H9 (cell line): ENCODE results near the gene KRTAP4-6. TPM values are rescaled to one million over a fixed set of nuclear protein-coding genes. Genes with fewer than 3 reads are reported as not detected.

ENCODE experiments used
- DNase-seq: peaks from one replicate; pipeline ENCODE4 v3.0.0-alpha.2; 2017
- H2AFZ ChIP-seq: one replicate; pipeline ENCODE4 v1.6.1; 2013; ENCODE audit warnings: mild to moderate bottlenecking, low read length, control low read depth, moderate library complexity
- H2AK5ac ChIP-seq: 2 replicates; pipeline ENCODE4 v1.6.1; 2013; ENCODE audit warnings: low read length, control low read depth, mixed read lengths; ENCODE audit not compliant: insufficient read length
- H2BK120ac ChIP-seq: one replicate; pipeline ENCODE4 v1.6.1; 2013; ENCODE audit warnings: low read depth, mild to moderate bottlenecking, low read length, control low read depth, inconsistent platforms; ENCODE audit not compliant: poor library complexity, severe bottlenecking
- H2BK12ac ChIP-seq: 2 replicates; pipeline ENCODE4 v1.6.1; 2013; ENCODE audit warnings: low read length, control low read depth, mixed read lengths, low read depth; ENCODE audit not compliant: insufficient read length
- H2BK15ac ChIP-seq: 2 replicates; pipeline ENCODE4 v1.6.1; 2013; ENCODE audit warnings: low read depth, low read length, control low read depth
- H2BK20ac ChIP-seq: one replicate; pipeline ENCODE4 v1.6.1; 2013; ENCODE audit warnings: low read depth, mild to moderate bottlenecking, low read length, control low read depth, inconsistent platforms; ENCODE audit not compliant: poor library complexity, severe bottlenecking
- H2BK5ac ChIP-seq: 2 replicates; pipeline ENCODE4 v1.6.1; 2013; ENCODE audit warnings: low read length, control low read depth, mixed read lengths; ENCODE audit not compliant: insufficient read length
- H3K14ac ChIP-seq: 2 replicates; pipeline ENCODE4 v1.6.1; 2013; ENCODE audit warnings: low read length, control low read depth; ENCODE audit not compliant: insufficient read depth
- H3K18ac ChIP-seq: 2 replicates; pipeline ENCODE4 v1.6.1; 2013; ENCODE audit warnings: low read depth, mild to moderate bottlenecking, mixed read lengths, low read length, control low read depth; ENCODE audit not compliant: insufficient read length
- H3K23ac ChIP-seq: 2 replicates; pipeline ENCODE4 v1.6.1; 2013; ENCODE audit warnings: low read length, control low read depth, mixed read lengths, low read depth; ENCODE audit not compliant: insufficient read length
- H3K23me2 ChIP-seq: 2 replicates; pipeline ENCODE4 v1.6.1; 2013; ENCODE audit warnings: low read depth, mild to moderate bottlenecking, mixed read lengths, low read length, control low read depth; ENCODE audit not compliant: insufficient read length, poor library complexity, severe bottlenecking
- H3K27ac ChIP-seq: 2 replicates; pipeline ENCODE4 v1.5.1; 2013; ENCODE audit warnings: low read length, control low read depth, mixed read lengths, low read depth; ENCODE audit not compliant: insufficient read length
- H3K27me3 ChIP-seq: 2 replicates; pipeline ENCODE4 v1.6.1; 2013; ENCODE audit warnings: low read length, control low read depth, inconsistent platforms; ENCODE audit not compliant: insufficient read depth
- H3K4ac ChIP-seq: 2 replicates; pipeline ENCODE4 v1.6.1; 2013; ENCODE audit warnings: low read depth, mild to moderate bottlenecking, control low read depth, inconsistent platforms, low read length, moderate library complexity
- H3K4me1 ChIP-seq: 2 replicates; pipeline ENCODE4 v1.6.1; 2013; ENCODE audit warnings: low read length, control low read depth, inconsistent platforms; ENCODE audit not compliant: insufficient read depth
- H3K4me2 ChIP-seq: 2 replicates; pipeline ENCODE4 v1.6.1; 2013; ENCODE audit warnings: low read length, control low read depth, mixed read lengths; ENCODE audit not compliant: insufficient read length, insufficient read depth
- H3K56ac ChIP-seq: 2 replicates; pipeline ENCODE4 v1.6.1; 2013; ENCODE audit warnings: low read depth, mild to moderate bottlenecking, mixed read lengths, low read length, control low read depth; ENCODE audit not compliant: insufficient read length
- H3K79me1 ChIP-seq: 2 replicates; pipeline ENCODE4 v1.6.1; 2013; ENCODE audit warnings: low read depth, mild to moderate bottlenecking, moderate library complexity, low read length, control low read depth, inconsistent platforms; ENCODE audit not compliant: insufficient read depth, poor library complexity, severe bottlenecking
- H3K79me2 ChIP-seq: 2 replicates; pipeline ENCODE4 v1.6.1; 2013; ENCODE audit warnings: low read length, control low read depth, inconsistent platforms; ENCODE audit not compliant: insufficient read depth
- H3K9ac ChIP-seq: 2 replicates; pipeline ENCODE4 v1.6.1; 2013; ENCODE audit warnings: low read length, control low read depth, mixed read lengths; ENCODE audit not compliant: insufficient read length; ENCODE audit errors: extremely low read depth
- H3K9me3 ChIP-seq: one replicate; pipeline ENCODE4 v1.6.1; 2013; ENCODE audit warnings: low read depth, low read length, inconsistent platforms; ENCODE audit not compliant: control insufficient read depth
- H3T11ph ChIP-seq: one replicate; pipeline ENCODE4 v1.6.1; 2013; ENCODE audit warnings: mild to moderate bottlenecking, low read length, control low read depth, inconsistent platforms
- H4K20me1 ChIP-seq: one replicate; pipeline ENCODE4 v1.6.1; 2013; ENCODE audit not compliant: control insufficient read depth, insufficient read length, insufficient read depth
- H4K5ac ChIP-seq: 2 replicates; pipeline ENCODE4 v1.6.1; 2013; ENCODE audit warnings: low read depth, mild to moderate bottlenecking, mixed read lengths, low read length, control low read depth; ENCODE audit not compliant: insufficient read length
- H4K8ac ChIP-seq: replicated peaks from 2 replicates; pipeline ENCODE4 v1.6.1; 2013; ENCODE audit warnings: low read length, control low read depth, mixed read lengths, low read depth; ENCODE audit not compliant: insufficient read length
- H4K91ac ChIP-seq: 2 replicates; pipeline ENCODE4 v1.6.1; 2013; ENCODE audit warnings: low read depth, mild to moderate bottlenecking, moderate library complexity, mixed read lengths, low read length, control low read depth; ENCODE audit not compliant: insufficient read length
- H3K27ac Mint-ChIP-seq, 3 experiments: 2 replicates in 2 of 3; 3 replicates in 1 of 3; pipeline ENCODE4 v1.8.0; 2020 to 2021; ENCODE audit warnings: mixed read lengths in 3 of 3, mild to moderate bottlenecking in 1 of 3, moderate library complexity in 1 of 3
- H3K27me3 Mint-ChIP-seq: 2 replicates; pipeline ENCODE4 v1.8.0; 2021; ENCODE audit warnings: low read depth, mild to moderate bottlenecking, moderate library complexity, mixed read lengths
- H3K36me3 Mint-ChIP-seq, 3 experiments: 2 replicates in 2 of 3; 3 replicates in 1 of 3; pipeline ENCODE4 v1.8.0; 2020 to 2021; ENCODE audit warnings: low read depth in 3 of 3, mixed read lengths in 3 of 3; ENCODE audit not compliant: insufficient read depth in 1 of 3
- H3K4me1 Mint-ChIP-seq, 2 experiments: 2 replicates each; pipeline ENCODE4 v1.8.0; 2020; ENCODE audit warnings: mixed read lengths in 2 of 2
- H3K4me3 Mint-ChIP-seq, 2 experiments: 2 replicates in 1 of 2; 3 replicates in 1 of 2; pipeline ENCODE4 v1.8.0; 2020 to 2021; ENCODE audit warnings: mild to moderate bottlenecking in 2 of 2, mixed read lengths in 2 of 2, moderate library complexity in 1 of 2
- H3K9me3 Mint-ChIP-seq, 2 experiments: 2 replicates in 1 of 2; 3 replicates in 1 of 2; pipeline ENCODE4 v1.8.0; 2020; ENCODE audit warnings: mild to moderate bottlenecking in 2 of 2, mixed read lengths in 2 of 2, moderate library complexity in 1 of 2
- WGBS: extraction: QIAGEN DNeasy Blood & Tissue Kit; methylation state at CpG from one replicate; pipeline ENCODE4 v1.1.7; 2013; ENCODE audit warnings: missing lambda C conversion rate, low lambda C conversion rate, mixed read lengths; ENCODE audit not compliant: insufficient read length; ENCODE audit errors: extremely low coverage; 5-methylcytosine and 5-hydroxymethylcytosine counted together
- total RNA-seq: library from RNA; stranded (reverse); gene quantifications from 2 replicates; pipeline ENCODE4 v1.2.1, GENCODE V29; 2021
- TF ChIP-seq, protein P1 (sequence below): fragments of 200-600 bp; sonication (generic); conservative IDR thresholded peaks from 3 replicates; pipeline ENCODE4 v1.8.0; 2021; ENCODE audit warnings: antibody characterized with exemption, mild to moderate bottlenecking

KRTAP4-6 gene
- total RNA-seq, 1 experiment from 2014 or later: not detected

DNA sequence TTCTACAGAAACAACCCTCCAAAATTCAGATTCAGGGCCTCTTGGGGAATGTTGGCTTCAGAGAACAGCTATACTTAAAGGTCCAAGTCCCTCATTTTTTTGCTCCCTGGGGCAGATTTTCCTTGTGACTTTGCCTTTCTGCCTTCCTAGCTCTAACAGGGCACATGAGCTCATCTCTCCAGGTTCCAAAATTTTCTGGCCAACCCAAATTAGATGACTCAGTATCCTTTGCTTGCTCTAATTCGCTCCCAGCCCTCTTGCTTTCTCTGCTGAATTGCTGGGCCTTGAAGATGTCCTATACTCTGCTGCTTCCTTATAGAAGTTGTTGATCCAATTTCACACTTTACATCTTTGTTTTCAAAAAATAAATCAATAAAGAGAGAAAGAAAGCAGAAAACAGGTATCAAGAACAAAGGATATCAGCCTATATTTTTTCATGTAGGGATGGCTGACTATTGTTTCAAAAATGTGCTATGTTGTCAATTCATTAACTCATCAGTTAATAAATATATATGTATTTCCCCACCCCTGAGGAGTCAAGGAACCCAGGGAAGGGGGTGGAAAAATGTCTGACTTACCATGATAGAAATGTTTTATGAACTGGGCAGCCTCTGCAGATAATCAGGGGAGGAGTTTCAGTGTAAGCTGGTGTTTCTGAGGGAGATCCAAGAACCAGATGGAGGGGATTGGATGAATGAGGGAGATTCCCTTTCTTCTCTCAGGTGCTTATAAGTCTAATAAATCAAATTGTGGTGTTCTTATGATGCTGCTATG, 38.7 kb upstream of the KRTAP4-6 start:
- Histone ChIP-seq H3K27me3 (no peaks in the 10 kb centered on the region), H3K79me1 (no peaks in the 10 kb centered on the region), H3T11ph (no peak overlapping the region), H3K23me2 (no peaks in the 10 kb centered on the region), H4K8ac (no peak overlapping the region), H2BK5ac (no peak overlapping the region), H4K91ac (no peak overlapping the region), H3K14ac (no peak overlapping the region), H3K4ac (no peak overlapping the region), H2AFZ (no peak overlapping the region), H4K20me1 (no peaks in the 10 kb centered on the region), H3K27ac (no peak overlapping the region), H3K56ac (no peak overlapping the region), H2BK20ac (no peak overlapping the region), H3K18ac (no peak overlapping the region), H3K9me3 (no peaks in the 10 kb centered on the region), H2BK12ac (no peak overlapping the region), H3K79me2 (no peaks in the 10 kb centered on the region), H2BK15ac (no peak overlapping the region), H3K23ac (no peak overlapping the region), H2AK5ac (no peak overlapping the region), H4K5ac (no peak overlapping the region), H3K4me1 (no peaks in the 10 kb centered on the region), H3K4me2 (no peak overlapping the region), H2BK120ac (no peak overlapping the region), H3K9ac (no peak overlapping the region)
- no peak overlapping the region; a peak in 1 of 7 replicates for H3K27ac Mint-ChIP-seq
- H3K27me3 Mint-ChIP-seq: no peaks in the 10 kb centered on the region; the same call in 1 of the 2 replicates
- WGBS: no CpG with 5 or more reads among the region's 1 CpG
- H3K4me1 Mint-ChIP-seq: 0 out of 4 replicates have a peak, but pooled peaks cover 0 to 3% of the 10 kb centered on the region in 2 experiments
- H3K4me3 Mint-ChIP-seq: no peak overlapping the region
- TF ChIP-seq, protein P1, sequence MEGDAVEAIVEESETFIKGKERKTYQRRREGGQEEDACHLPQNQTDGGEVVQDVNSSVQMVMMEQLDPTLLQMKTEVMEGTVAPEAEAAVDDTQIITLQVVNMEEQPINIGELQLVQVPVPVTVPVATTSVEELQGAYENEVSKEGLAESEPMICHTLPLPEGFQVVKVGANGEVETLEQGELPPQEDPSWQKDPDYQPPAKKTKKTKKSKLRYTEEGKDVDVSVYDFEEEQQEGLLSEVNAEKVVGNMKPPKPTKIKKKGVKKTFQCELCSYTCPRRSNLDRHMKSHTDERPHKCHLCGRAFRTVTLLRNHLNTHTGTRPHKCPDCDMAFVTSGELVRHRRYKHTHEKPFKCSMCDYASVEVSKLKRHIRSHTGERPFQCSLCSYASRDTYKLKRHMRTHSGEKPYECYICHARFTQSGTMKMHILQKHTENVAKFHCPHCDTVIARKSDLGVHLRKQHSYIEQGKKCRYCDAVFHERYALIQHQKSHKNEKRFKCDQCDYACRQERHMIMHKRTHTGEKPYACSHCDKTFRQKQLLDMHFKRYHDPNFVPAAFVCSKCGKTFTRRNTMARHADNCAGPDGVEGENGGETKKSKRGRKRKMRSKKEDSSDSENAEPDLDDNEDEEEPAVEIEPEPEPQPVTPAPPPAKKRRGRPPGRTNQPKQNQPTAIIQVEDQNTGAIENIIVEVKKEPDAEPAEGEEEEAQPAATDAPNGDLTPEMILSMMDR: no peak
- H3K9me3 Mint-ChIP-seq: no peaks in the 10 kb centered on the region; a peak in 2 of 5 replicates
- no peak for DNase-seq
- no peaks in the 10 kb centered on the region for H3K36me3 Mint-ChIP-seq
